ENCODE results near the gene ZFHX3.
A peak's percentile ranks its signal among the peaks of the same experiment; 100 is the strongest.

Gene ZFHX3

GRCh38 chr16:72910875-72911274 is 137.1 kb downstream of the ZFHX3 start:
- Histone ChIP-seq H3K27ac (no peak overlapping the region), H3K4me3 (no peak overlapping the region), H3K27me3 (no peaks in the 10 kb centered on the region), H3K9me3 (no peaks in the 10 kb centered on the region), H3K36me3 (no peaks in the 10 kb centered on the region), H3K4me1 (peaks cover 0 to 73% (median 32%) of the 10 kb centered on the region in 4 donors)
- DNase-seq, result no peak
- TF ChIP-seq CTCF (IDR thresholded peaks at IDR 0.05), result no peak
- intact Hi-C loops (cut with DNase I; ENCODE audit: low total_unique reads), result no loop called here

- no peaks in the 10 kb centered on the region for H3K9me3 ChIP-seq
- no peaks in the 10 kb centered on the region for H3K27me3 ChIP-seq
- H3K27ac ChIP-seq, result no peak overlapping the region
- no peak for DNase-seq
- H3K36me3 ChIP-seq, result no peaks in the 10 kb centered on the region
- no peak overlapping the region for H3K4me3 ChIP-seq
- TF ChIP-seq CTCF (IDR thresholded peaks at IDR 0.05), result no peak
- peaks cover 0 to 73% (median 30%) of the 10 kb centered on the region in 4 donors for H3K4me1 ChIP-seq
- intact Hi-C loops (cut with DNase I; ENCODE audit: low total_unique reads), result no loop called here
Measured at GRCh38 chr16:72910381-72910780, 137.5 kb downstream of the ZFHX3 start.

DNA sequence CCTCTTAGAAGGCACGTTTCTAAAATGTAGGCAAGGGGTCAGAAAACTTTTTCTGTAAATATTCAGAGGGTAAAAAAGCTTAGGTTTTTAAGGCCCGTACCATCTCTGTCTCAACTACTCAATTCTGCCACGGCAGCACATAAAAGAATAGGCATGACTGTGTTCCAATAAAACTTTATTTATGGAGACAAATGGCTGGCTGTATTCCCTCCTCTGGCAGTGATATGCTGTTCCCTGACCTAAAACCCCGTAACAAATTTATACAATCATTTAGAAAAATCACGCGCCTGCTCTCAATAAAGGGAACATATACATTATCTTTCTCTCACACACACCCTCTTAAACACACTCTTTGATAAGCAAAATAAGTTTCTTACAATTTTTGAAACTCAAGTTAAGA is 138.7 kb downstream of the ZFHX3 start:
- Histone ChIP-seq H3K27ac (no peak overlapping the region), H3K27me3 (no peaks in the 10 kb centered on the region), H3K4me1 (peaks cover 0 to 62% (median 19%) of the 10 kb centered on the region in 4 donors), H3K36me3 (no peaks in the 10 kb centered on the region), H3K9me3 (no peaks in the 10 kb centered on the region), H3K4me3 (no peak overlapping the region)
- TF ChIP-seq CTCF (IDR thresholded peaks at IDR 0.05), result no peak
- no peak for DNase-seq
- intact Hi-C loops (cut with DNase I; ENCODE audit: low total_unique reads), result no loop called here

- H3K9me3 ChIP-seq, result no peaks in the 10 kb centered on the region
- no peak for TF ChIP-seq CTCF (IDR thresholded peaks at IDR 0.05)
- H3K4me1 ChIP-seq, result peaks cover 0 to 60% (median 16%) of the 10 kb centered on the region in 4 donors
- peak in 1 of 2 donors; percentile 57 for DNase-seq
- no peak overlapping the region for H3K4me3 ChIP-seq
- intact Hi-C loops (cut with DNase I; ENCODE audit: low total_unique reads), result no loop called here
- H3K27ac ChIP-seq, result no peak overlapping the region
- H3K27me3 ChIP-seq, result no peaks in the 10 kb centered on the region
- H3K36me3 ChIP-seq, result no peaks in the 10 kb centered on the region
Measured at GRCh38 chr16:72908362-72909167, 139.4 kb downstream of the ZFHX3 start.

GRCh38 chr16:72905581-72905980 is 142.3 kb downstream of the ZFHX3 start:
- Histone ChIP-seq H3K4me1 (peaks cover 0 to 45% (median 12%) of the 10 kb centered on the region in 4 donors), H3K9me3 (no peaks in the 10 kb centered on the region), H3K27ac (no peak overlapping the region), H3K4me3 (no peak overlapping the region), H3K27me3 (no peaks in the 10 kb centered on the region), H3K36me3 (peaks cover 0 to 4% (median 0%) of the 10 kb centered on the region in 3 donors)
- intact Hi-C loops (cut with DNase I; ENCODE audit: low total_unique reads), result no loop called here
- DNase-seq, result no peak
- no peak for TF ChIP-seq CTCF (IDR thresholded peaks at IDR 0.05)
